Nephron (organoid): ENCODE data around the gene DGKA.

Source experiments
- H3K27ac Mint-ChIP-seq, 3 experiments: 2 replicates each; pipeline ENCODE4 v1.8.0; 2020; ENCODE audit warnings: mixed read lengths in 3 of 3, mild to moderate bottlenecking in 2 of 3, moderate library complexity in 1 of 3
- H3K27me3 Mint-ChIP-seq: 2 replicates; pipeline ENCODE4 v1.8.0; 2021; ENCODE audit warnings: low read depth, mild to moderate bottlenecking, moderate library complexity, mixed read lengths
- H3K36me3 Mint-ChIP-seq: 2 replicates; pipeline ENCODE4 v1.8.0; 2020; ENCODE audit warnings: low read depth, mixed read lengths
- H3K4me1 Mint-ChIP-seq: 2 replicates; pipeline ENCODE4 v1.8.0; 2020; ENCODE audit warnings: mixed read lengths
- H3K4me3 Mint-ChIP-seq, 3 experiments: 2 replicates each; pipeline ENCODE4 v1.8.0; 2020; ENCODE audit warnings: mild to moderate bottlenecking in 3 of 3, mixed read lengths in 3 of 3, moderate library complexity in 2 of 3
- H3K9me3 Mint-ChIP-seq: 2 replicates; pipeline ENCODE4 v1.8.0; 2020; ENCODE audit warnings: mixed read lengths
- TF ChIP-seq, protein P1 (sequence below), 3 experiments: fragments of 200-600 bp; sonication (generic); IDR thresholded peaks; one replicate each; pipeline ENCODE4 v1.5.0; 2021; ENCODE audit warnings: antibody characterized with exemption in 3 of 3; ENCODE audit not compliant: unreplicated experiment in 3 of 3

Gene DGKA

DNA sequence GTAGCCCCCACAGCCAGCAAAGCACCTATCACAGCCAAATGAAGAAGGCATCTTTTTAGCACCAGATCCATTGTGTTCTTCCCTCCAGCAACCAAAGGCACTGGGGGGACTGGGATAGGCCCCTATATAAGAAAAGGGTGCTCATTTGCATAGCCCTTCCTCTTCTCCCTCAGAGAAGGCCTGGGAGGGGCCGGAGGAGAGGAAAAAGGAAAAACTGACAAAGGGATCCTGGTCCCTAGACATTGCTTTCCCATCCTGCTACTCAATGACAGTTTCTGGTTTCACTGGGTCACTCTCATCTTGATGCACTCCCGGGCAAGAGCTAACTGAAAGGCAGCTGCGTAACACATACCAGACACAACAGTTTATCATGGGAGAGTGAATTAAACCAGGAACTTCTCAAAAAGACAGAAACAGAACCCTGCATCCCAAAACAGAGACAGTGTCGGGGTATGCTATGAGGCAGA lies 35.0 kb downstream of the DGKA start, which contains the start of gene PMEL:
Gene PMEL, minus strand, starts transcription at position 102 of the 467 bp plus-strand sequence. Its CDS starts 31 bp downstream, at position 71.
- Mint-ChIP-seq H3K4me1 (peaks cover 29% of the 10 kb centered on the region), H3K4me3 (peak within 1 kb of the TSS; percentile 91 to 96 (median 93)), H3K27me3 (no peaks in the 10 kb centered on the region), H3K27ac (peak within 1 kb of the TSS; percentile 62 to 94 (median 87)), H3K36me3 (peaks cover 4% of the 10 kb centered on the region), H3K9me3 (no peaks in the 10 kb centered on the region)
- TF ChIP-seq, protein P1, sequence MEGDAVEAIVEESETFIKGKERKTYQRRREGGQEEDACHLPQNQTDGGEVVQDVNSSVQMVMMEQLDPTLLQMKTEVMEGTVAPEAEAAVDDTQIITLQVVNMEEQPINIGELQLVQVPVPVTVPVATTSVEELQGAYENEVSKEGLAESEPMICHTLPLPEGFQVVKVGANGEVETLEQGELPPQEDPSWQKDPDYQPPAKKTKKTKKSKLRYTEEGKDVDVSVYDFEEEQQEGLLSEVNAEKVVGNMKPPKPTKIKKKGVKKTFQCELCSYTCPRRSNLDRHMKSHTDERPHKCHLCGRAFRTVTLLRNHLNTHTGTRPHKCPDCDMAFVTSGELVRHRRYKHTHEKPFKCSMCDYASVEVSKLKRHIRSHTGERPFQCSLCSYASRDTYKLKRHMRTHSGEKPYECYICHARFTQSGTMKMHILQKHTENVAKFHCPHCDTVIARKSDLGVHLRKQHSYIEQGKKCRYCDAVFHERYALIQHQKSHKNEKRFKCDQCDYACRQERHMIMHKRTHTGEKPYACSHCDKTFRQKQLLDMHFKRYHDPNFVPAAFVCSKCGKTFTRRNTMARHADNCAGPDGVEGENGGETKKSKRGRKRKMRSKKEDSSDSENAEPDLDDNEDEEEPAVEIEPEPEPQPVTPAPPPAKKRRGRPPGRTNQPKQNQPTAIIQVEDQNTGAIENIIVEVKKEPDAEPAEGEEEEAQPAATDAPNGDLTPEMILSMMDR (IDR thresholded peaks at IDR 0.05; ENCODE audit: unreplicated experiment in 3 of 3), result no peak

DNA sequence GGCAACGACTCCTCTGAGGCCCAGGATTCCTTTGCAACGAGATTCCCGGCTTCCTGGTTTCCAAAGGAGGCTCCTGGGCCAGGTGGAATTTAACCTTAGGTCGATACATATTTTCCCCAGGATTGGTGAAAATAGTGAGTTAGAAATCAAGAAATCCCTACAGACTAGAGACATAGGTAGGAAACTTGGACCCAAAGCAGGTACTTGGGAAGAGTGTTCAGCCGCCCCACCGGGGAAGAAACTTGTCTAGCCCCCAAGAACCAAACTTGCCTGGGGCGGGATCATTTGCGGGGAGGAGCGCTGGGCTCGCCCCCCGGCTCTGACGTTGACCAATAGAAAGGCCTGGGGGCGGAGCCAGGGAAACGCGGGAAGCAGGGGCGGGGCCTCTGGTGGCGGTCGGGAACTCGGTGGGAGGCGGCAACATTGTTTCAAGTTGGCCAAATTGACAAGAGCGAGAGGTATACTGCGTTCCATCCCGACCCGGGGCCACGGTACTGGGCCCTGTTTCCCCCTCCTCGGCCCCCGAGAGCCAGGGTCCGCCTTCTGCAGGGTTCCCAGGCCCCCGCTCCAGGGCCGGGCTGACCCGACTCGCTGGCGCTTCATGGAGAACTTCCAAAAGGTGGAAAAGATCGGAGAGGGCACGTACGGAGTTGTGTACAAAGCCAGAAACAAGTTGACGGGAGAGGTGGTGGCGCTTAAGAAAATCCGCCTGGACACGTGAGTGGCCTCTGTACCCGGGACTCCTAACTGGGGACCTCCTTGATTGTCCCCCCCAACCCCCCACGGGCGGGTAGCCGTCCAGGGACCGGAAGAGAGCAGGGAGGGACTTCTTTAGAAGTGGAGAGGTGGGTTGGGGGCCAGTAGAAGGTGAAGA lies 35.7 kb downstream of the DGKA start, which contains the start of gene CDK2:
Gene CDK2, plus strand, starts transcription at position 423 of the 874 bp plus-strand sequence. Its CDS starts 179 bp downstream, at position 602.
- peak within 1 kb of the TSS; percentile 91 to 96 (median 93) for H3K4me3 Mint-ChIP-seq
- peaks cover 29% of the 10 kb centered on the region for H3K4me1 Mint-ChIP-seq
- TF ChIP-seq, protein P1 (IDR thresholded peaks at IDR 0.05; ENCODE audit: unreplicated experiment in 3 of 3), result no peak
- peaks cover 4% of the 10 kb centered on the region for H3K36me3 Mint-ChIP-seq
- H3K27me3 Mint-ChIP-seq, result no peaks in the 10 kb centered on the region
- peak within 1 kb of the TSS; percentile 62 to 94 (median 87) for H3K27ac Mint-ChIP-seq
- no peaks in the 10 kb centered on the region for H3K9me3 Mint-ChIP-seq

DNA sequence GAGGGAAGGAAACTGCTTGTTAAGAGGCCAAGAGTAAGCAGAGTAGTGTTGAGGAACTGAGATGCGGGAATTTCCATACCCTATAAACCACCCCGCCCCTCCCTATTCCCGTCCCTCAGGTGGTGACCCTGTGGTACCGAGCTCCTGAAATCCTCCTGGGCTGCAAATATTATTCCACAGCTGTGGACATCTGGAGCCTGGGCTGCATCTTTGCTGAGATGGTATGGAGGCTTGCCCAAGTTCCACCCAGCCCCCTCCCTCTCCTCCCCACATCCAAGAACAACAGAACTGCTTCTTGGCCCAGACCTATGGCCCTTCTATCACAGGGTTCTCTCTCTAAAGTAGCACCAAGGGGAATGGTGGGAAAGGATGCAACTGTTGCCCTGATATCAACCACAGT lies 38.4 kb downstream of the DGKA start:
- H3K36me3 Mint-ChIP-seq, result peaks cover 4% of the 10 kb centered on the region
- H3K27me3 Mint-ChIP-seq, result no peaks in the 10 kb centered on the region
- peak overlapping the region in 1 of 3 experiments; percentile 6 for H3K4me3 Mint-ChIP-seq
- no peaks in the 10 kb centered on the region for H3K9me3 Mint-ChIP-seq
- H3K27ac Mint-ChIP-seq, result no peak overlapping the region
- H3K4me1 Mint-ChIP-seq, result peaks cover 29% of the 10 kb centered on the region
- TF ChIP-seq, protein P1 (IDR thresholded peaks at IDR 0.05; ENCODE audit: unreplicated experiment in 3 of 3), result no peak

DNA sequence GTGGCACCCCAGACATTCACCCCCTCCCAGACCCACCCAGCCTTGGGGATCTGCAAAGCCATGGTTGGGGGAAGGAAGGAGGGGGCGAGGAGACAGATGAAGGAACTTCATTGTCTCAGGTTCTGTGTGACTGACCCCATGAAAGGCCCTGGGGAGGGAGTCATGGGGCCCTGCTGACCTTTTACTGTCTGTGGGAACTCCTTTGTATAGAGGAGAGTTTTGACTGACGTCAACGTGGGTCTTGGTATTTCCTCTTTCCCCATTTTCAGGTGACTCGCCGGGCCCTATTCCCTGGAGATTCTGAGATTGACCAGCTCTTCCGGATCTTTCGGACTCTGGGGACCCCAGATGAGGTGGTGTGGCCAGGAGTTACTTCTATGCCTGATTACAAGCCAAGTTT lies 39.8 kb downstream of the DGKA start:
- peaks cover 8% of the 10 kb centered on the region for H3K36me3 Mint-ChIP-seq
- no peaks in the 10 kb centered on the region for H3K27me3 Mint-ChIP-seq
- peaks cover 24% of the 10 kb centered on the region for H3K4me1 Mint-ChIP-seq
- no peaks in the 10 kb centered on the region for H3K9me3 Mint-ChIP-seq
- TF ChIP-seq, protein P1 (IDR thresholded peaks at IDR 0.05; ENCODE audit: unreplicated experiment in 3 of 3), result no peak
- H3K27ac Mint-ChIP-seq, result no peak overlapping the region
- H3K4me3 Mint-ChIP-seq, result no peak overlapping the region

DNA sequence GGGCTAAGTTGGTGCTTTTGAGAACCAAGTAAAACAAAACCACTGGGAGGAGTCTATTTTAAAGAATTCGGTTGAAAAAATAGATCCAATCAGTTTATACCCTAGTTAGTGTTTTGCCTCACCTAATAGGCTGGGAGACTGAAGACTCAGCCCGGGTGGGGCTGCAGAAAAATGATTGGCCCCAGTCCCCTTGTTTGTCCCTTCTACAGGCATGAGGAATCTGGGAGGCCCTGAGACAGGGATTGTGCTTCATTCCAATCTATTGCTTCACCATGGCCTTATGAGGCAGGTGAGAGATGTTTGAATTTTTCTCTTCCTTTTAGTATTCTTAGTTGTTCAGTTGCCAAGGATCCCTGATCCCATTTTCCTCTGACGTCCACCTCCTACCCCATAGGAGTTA lies 41.1 kb downstream of the DGKA start:
- H3K4me1 Mint-ChIP-seq, result peaks cover 18% of the 10 kb centered on the region

More for the DNA sequence above, 41.1 kb downstream of the DGKA start:
- Mint-ChIP-seq H3K36me3 (peaks cover 18% of the 10 kb centered on the region), H3K4me3 (peak overlapping the region in 2 of 3 experiments; percentile 54 to 68), H3K27ac (no peak overlapping the region), H3K27me3 (no peaks in the 10 kb centered on the region), H3K9me3 (no peaks in the 10 kb centered on the region)
- TF ChIP-seq, protein P1 (IDR thresholded peaks at IDR 0.05; ENCODE audit: unreplicated experiment in 3 of 3), result no peak
